IPS-11a (cell line): ENCODE measurements around the gene F11.
A peak's percentile ranks its signal among the peaks of the same experiment; 100 is the strongest.
"Not testable (repeated sequence)": the region's sequence is repeated elsewhere in the genome, so short reads cannot be mapped to it uniquely, and the experiment has no call there.

Experiments used
- H3K4me3 ChIP-seq: one replicate; pipeline ENCODE4 v1.5.1; 2013; ENCODE audit warnings: low read depth, low read length, control low read depth

The F11 gene

DNA sequence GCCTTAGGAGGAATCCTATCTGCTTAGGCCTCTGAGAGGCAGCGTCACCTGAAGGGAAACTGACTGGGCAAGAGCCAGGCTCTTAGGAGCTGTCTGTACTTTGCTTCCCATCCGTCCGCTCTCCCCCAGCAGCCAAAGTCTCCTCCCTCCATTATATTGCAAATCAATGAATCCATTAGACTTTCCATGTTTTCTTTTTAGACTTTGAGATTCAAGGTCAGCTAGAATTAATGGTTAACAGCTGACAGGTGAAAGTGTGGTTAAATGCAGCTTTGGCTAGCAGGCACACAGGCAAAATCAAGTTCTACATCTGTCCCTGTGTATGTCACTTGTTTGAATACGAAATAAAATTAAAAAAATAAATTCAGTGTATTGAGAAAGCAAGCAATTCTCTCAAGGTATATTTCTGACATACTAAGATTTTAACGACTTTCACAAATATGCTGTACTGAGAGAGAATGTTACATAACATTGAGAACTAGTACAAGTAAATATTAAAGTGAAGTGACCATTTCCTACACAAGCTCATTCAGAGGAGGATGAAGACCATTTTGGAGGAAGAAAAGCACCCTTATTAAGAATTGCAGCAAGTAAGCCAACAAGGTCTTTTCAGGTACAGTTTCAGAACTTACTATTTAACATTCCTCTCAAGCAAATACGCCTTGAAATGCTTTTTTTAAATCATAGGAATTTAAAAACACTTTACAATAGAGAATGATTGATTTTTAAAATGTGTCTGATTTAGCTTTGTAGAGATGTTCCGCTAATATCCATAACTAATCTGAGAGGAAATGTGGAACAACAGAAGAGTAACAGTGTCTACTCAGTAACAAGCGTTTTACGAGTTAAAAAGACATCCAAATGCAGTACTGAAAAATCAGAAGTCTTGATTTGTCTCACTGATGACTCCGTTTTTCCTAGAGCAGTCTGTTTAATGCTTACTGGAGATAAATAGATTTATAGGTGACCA lies at the start of gene F11:
F11 (plus strand) TSS at position 507 of the 970 bp plus-strand sequence. CDS start 948 bp downstream, outside the sequence.
- H3K4me3 ChIP-seq = no peak within 1 kb of the TSS

DNA sequence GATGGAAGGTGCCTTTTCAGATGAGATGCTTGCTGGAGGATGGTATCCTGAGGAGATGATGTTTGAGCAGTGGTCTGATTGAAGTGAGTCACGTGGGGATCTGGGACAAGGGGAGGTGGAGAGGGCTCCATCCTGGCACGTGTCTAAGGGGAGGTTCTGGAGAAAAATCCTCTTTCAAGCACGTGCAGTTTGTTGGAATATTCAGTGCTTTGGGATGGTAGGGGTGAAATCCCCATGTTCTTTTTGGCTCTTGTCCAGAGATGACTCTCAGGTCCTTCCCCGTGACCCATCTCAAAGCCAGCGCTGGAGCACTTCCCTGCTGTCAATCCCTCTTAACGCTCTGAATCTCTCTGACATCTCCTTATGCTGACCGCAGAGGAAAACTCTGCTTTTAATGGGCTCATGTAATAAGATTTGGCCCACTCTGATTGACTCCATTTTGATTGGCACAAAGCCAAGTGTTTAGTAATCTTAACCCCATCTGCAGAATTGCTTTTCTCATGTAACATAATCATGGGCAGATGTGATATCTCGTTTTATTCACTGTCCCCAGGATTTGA lies 49.4 kb upstream of the F11 start:
- H3K4me3 ChIP-seq = no peak overlapping the region

- H3K4me3 ChIP-seq = no peak overlapping the region
These were observed 48.2 kb upstream of the F11 start for GRCh38 chr4:186217733-186218293.

- H3K4me3 ChIP-seq = no peak overlapping the region
These were observed 44.4 kb upstream of the F11 start for GRCh38 chr4:186221624-186222023.

DNA sequence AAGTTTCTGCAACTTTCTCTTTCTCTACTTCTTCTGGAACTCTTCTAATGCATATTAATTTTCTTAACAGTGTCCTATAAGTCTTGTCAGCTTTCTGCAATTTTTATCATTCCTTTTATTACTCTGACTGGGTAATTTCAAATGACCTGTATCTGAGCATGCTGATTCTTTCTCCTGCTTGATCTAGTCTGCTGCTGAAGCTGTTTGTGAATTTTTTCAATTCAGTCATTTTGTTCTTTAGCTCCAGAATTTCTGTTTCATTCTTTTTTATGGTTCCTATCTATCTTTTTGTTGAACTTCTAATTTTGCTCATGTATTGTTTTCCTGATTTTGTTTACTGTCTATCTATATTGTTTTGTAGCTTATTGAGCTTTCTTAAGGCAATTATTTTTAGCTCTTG lies 40.1 kb upstream of the F11 start:
- H3K4me3 ChIP-seq = no peak overlapping the region

GRCh38 chr4:186226521-186227189 lies 39.3 kb upstream of the F11 start:
- H3K4me3 ChIP-seq = no peak overlapping the region

DNA sequence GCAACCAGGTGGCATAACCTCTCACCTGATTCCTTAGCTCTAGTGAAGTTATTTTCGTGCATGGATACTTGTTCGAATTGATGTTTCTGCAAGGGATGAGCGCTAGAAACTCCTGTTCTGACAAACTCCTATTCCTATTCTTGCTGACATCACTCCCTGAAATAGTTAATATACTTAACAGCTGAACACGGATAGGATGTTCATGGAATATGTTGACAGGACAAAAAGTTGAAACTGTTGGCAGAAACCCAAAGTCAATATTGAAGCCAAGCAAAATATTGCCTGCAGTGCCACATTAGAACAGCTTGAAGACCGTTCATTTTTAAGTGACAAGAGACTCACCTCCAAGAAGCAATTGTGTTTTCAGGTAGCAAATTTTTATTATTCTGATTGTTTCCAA lies 38.8 kb upstream of the F11 start, which contains the start of gene KLKB1:
KLKB1 (plus strand) TSS at position 287 of the 400 bp plus-strand sequence. CDS start 689 bp downstream, outside the sequence.
- no peak within 1 kb of the TSS for H3K4me3 ChIP-seq

- H3K4me3 ChIP-seq = no peak overlapping the region
These were observed 38.1 kb upstream of the F11 start for GRCh38 chr4:186227744-186228513.

- no peak overlapping the region for H3K4me3 ChIP-seq
These were observed 37.5 kb upstream of the F11 start for GRCh38 chr4:186228514-186228894.

DNA sequence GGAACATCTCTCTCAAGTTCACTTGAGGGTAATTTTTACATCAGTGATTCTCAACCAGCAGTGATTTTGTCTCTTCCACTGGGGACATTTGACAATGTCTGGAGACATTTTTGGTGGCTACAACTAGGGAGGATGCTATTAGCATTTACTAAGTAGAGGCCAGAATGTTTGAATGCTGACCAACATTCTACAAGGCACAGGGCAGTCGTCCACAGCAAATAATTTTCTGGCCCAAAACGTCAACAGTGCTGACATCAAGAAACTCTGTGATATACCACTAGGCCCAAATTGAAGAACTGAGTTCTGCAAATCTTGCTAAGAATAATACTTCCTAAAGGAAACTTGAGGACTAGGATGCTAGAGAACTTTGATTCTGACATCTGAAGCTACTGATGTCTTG lies 31.6 kb upstream of the F11 start:
- no peak overlapping the region for H3K4me3 ChIP-seq

GRCh38 chr4:186236126-186236525 lies 29.9 kb upstream of the F11 start:
- H3K4me3 ChIP-seq = no peak overlapping the region

GRCh38 chr4:186240452-186240847 lies 25.5 kb upstream of the F11 start:
- no peak overlapping the region for H3K4me3 ChIP-seq

DNA sequence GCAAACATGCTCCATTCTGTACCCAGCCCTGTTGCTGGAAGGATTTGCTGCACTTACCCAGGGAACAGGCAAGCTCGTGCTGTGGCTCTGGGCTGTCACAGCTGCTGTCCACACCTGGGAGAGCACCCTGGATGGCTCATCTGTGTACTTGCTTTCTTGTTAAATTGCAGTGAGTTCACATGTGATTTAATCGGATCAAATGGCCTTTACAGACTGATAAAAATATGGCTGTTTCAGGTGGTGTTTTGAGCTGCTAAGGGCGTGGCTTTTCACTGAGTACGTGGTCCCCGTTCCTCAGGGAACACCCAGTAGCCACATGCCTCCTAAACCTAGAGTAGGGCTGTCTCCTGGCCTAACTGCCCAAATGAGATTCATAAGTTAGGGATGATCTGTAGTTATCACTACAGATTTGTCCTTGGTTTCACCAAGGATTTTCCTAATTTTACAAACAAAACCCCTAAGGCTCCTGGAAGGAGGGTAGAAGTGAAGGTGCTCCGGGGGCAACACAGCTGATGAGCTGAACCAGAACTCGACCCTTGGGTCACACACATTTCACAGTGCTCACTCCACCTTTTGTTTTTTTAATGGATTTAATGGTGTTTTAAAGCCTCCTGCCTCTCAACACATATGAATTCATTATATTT lies 25.0 kb upstream of the F11 start:
- H3K4me3 ChIP-seq = no peak overlapping the region

- no peak overlapping the region for H3K4me3 ChIP-seq
These were observed 24.4 kb upstream of the F11 start for GRCh38 chr4:186241616-186242015.

DNA sequence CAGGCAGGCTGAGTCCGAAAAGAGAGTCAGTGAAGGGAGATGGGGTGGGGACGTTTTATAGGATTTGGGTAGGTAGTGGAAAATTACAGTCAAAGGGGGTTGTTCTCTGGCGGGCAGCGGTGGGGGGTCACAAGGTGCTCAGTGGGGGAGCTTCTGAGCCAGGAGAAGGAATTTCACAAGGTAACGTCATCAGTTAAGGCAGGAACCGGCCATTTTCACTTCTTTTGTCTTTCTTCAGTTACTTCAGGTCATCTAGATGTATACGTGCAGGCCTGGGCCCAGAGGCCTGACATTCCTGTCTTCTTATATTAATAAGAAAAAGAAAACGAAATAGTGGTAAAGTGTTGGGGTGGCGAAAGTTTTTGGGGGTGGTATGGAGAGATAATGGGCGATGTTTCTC lies 24.0 kb upstream of the F11 start:
- H3K4me3 ChIP-seq = not testable (repeated sequence)

- no peak overlapping the region for H3K4me3 ChIP-seq
These were observed 22.7 kb upstream of the F11 start for GRCh38 chr4:186243331-186243730.

DNA sequence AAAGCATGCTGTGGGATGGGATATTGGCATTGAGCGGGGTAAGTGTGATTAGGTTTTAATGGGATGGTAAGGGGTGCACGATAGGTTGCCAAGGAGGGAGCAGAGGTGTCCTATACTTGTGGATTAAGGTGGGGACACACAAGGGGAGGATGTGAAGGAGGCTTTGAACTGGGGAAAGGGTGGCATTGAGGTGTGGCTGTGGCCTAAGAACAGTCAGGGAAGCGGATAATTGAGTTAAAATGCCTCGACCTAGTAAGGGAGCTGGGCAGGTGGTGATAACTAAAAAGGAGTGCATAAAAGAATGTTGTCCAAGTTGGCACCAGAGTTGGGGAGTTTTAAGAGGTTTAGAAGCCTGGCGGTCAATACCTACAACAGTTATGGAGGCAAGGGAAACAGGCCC lies 21.2 kb upstream of the F11 start:
- no peak overlapping the region for H3K4me3 ChIP-seq

- peak overlapping the region; percentile 24 for H3K4me3 ChIP-seq
These were observed 18.8 kb upstream of the F11 start for GRCh38 chr4:186247062-186247752.

GRCh38 chr4:186248643-186249042 lies 17.3 kb upstream of the F11 start:
- H3K4me3 ChIP-seq = no peak overlapping the region
